Astrocyte (in vitro differentiated cells and primary cell): Measurements from ENCODE around the gene C3orf85. TPM values are rescaled to one million over a fixed set of nuclear protein-coding genes. Genes with fewer than 3 reads are reported as not detected.

Source experiments
- DNase-seq: peaks from one replicate; pipeline ENCODE4 v3.0.0-alpha.2; 2010; ENCODE audit warnings: low read depth
- FAIRE-seq: peaks from 2 replicates; lab custom pipeline; 2011; peaks lifted over from hg19 to GRCh38; lab: Jason Lieb, UNC
- H2AFZ ChIP-seq: 2 replicates; pipeline ENCODE4 v1.6.0; 2012; ENCODE audit warnings: low read depth, low read length, inconsistent platforms
- H3K27ac ChIP-seq: 2 replicates; pipeline ENCODE4 v1.5.1; 2011; ENCODE audit warnings: low read depth, low read length, inconsistent platforms
- H3K27me3 ChIP-seq: 2 replicates; pipeline ENCODE4 v1.6.0; 2011; ENCODE audit warnings: low read length, inconsistent platforms; ENCODE audit not compliant: insufficient read depth
- H3K36me3 ChIP-seq: 2 replicates; pipeline ENCODE4 v1.5.1; 2011; ENCODE audit warnings: low read length, inconsistent platforms; ENCODE audit not compliant: insufficient read depth
- H3K4me1 ChIP-seq: 2 replicates; pipeline ENCODE4 v1.5.1; 2011; ENCODE audit warnings: low read length, inconsistent platforms; ENCODE audit not compliant: insufficient read depth
- H3K4me2 ChIP-seq: 2 replicates; pipeline ENCODE4 v1.6.0; 2012; ENCODE audit warnings: low read length, inconsistent platforms
- H3K4me3 ChIP-seq: 2 replicates; pipeline ENCODE4 v1.5.1; 2011; ENCODE audit warnings: low read depth, mild to moderate bottlenecking, low read length, inconsistent platforms; ENCODE audit not compliant: insufficient read depth
- H3K79me2 ChIP-seq: 2 replicates; pipeline ENCODE4 v1.6.0; 2012; ENCODE audit warnings: mild to moderate bottlenecking, low read length, inconsistent platforms; ENCODE audit not compliant: insufficient read depth
- H3K9ac ChIP-seq: 2 replicates; pipeline ENCODE4 v1.6.0; 2012; ENCODE audit warnings: mild to moderate bottlenecking, low read length, inconsistent platforms
- H3K9me3 ChIP-seq: 2 replicates; pipeline ENCODE4 v1.5.1; 2012; ENCODE audit warnings: low read depth, mild to moderate bottlenecking, low read length, inconsistent platforms; ENCODE audit not compliant: insufficient read depth
- H4K20me1 ChIP-seq: 2 replicates; pipeline ENCODE4 v1.6.0; 2012; ENCODE audit warnings: low read length, inconsistent platforms; ENCODE audit not compliant: insufficient read depth
- H3K27ac Mint-ChIP-seq: one replicate; pipeline ENCODE4 v1.8.0; 2021; ENCODE audit warnings: mild to moderate bottlenecking, mixed read lengths; ENCODE audit not compliant: unreplicated experiment
- H3K27me3 Mint-ChIP-seq: one replicate; pipeline ENCODE4 v1.8.0; 2021; ENCODE audit warnings: low read depth, mixed read lengths; ENCODE audit not compliant: unreplicated experiment
- H3K36me3 Mint-ChIP-seq: one replicate; pipeline ENCODE4 v1.8.0; 2021; ENCODE audit warnings: low read depth, mixed read lengths; ENCODE audit not compliant: unreplicated experiment
- H3K4me1 Mint-ChIP-seq: one replicate; pipeline ENCODE4 v1.8.0; 2021; ENCODE audit warnings: low read depth, mixed read lengths; ENCODE audit not compliant: unreplicated experiment
- H3K4me3 Mint-ChIP-seq: one replicate; pipeline ENCODE4 v1.8.0; 2021; ENCODE audit warnings: mild to moderate bottlenecking, moderate library complexity, mixed read lengths; ENCODE audit not compliant: unreplicated experiment
- H3K9me3 Mint-ChIP-seq: one replicate; pipeline ENCODE4 v1.8.0; 2021; ENCODE audit warnings: mild to moderate bottlenecking, mixed read lengths; ENCODE audit not compliant: unreplicated experiment
- CTCF ChIP-seq: IDR thresholded peaks from 2 replicates; pipeline ENCODE4 v1.5.1; 2011; ENCODE audit warnings: low read depth, mild to moderate bottlenecking, inconsistent platforms, low read length, moderate library complexity; ENCODE audit not compliant: insufficient read depth
- EZH2 ChIP-seq: IDR thresholded peaks from 2 replicates; pipeline ENCODE4 v1.6.1; 2012; ENCODE audit warnings: mild to moderate bottlenecking, low read length, inconsistent platforms; ENCODE audit not compliant: insufficient read depth
- total RNA-seq: library from RNA; stranded (reverse); gene quantifications from 2 replicates; pipeline ENCODE4 v1.2.1, GENCODE V29; 2021

The C3orf85 gene
- total RNA-seq, 1 donor from 2014 or later = not detected

- H3K27me3 Mint-ChIP-seq = no peaks in the 10 kb centered on the region
- Histone ChIP-seq H3K9ac (no peak overlapping the region), H2AFZ (no peak overlapping the region), H3K36me3 (no peaks in the 10 kb centered on the region), H3K27me3 (no peaks in the 10 kb centered on the region), H3K4me1 (no peaks in the 10 kb centered on the region), H3K4me3 (no peak overlapping the region), H3K27ac (no peak overlapping the region), H3K9me3 (no peaks in the 10 kb centered on the region), H4K20me1 (no peaks in the 10 kb centered on the region), H3K4me2 (no peak overlapping the region), H3K79me2 (no peaks in the 10 kb centered on the region)
- no peak overlapping the region for H3K4me3 Mint-ChIP-seq
- H3K27ac Mint-ChIP-seq = no peak overlapping the region
- FAIRE-seq = no peak
- no peaks in the 10 kb centered on the region for H3K9me3 Mint-ChIP-seq
- TF ChIP-seq EZH2 (no peak), CTCF (no peak)
- no peaks in the 10 kb centered on the region for H3K36me3 Mint-ChIP-seq
- peaks cover 9% of the 10 kb centered on the region for H3K4me1 Mint-ChIP-seq
- DNase-seq = no peak
Measured at GRCh38 chr3:109171479-109171878, 35.0 kb downstream of the C3orf85 start.

- no peaks in the 10 kb centered on the region for H3K36me3 ChIP-seq
- no peaks in the 10 kb centered on the region for H3K9me3 Mint-ChIP-seq
- H2AFZ ChIP-seq = no peak overlapping the region
- H3K4me1 Mint-ChIP-seq = peaks cover 17% of the 10 kb centered on the region
- H3K4me3 ChIP-seq = no peak overlapping the region
- H3K27me3 ChIP-seq = no peaks in the 10 kb centered on the region
- H3K4me1 ChIP-seq = no peaks in the 10 kb centered on the region
- FAIRE-seq (no peak), DNase-seq (peak; percentile 19)
- no peaks in the 10 kb centered on the region for H3K36me3 Mint-ChIP-seq
- no peak overlapping the region for H3K9ac ChIP-seq
- no peaks in the 10 kb centered on the region for H4K20me1 ChIP-seq
- no peak overlapping the region for H3K27ac ChIP-seq
- no peak overlapping the region for H3K27ac Mint-ChIP-seq
- H3K4me3 Mint-ChIP-seq = no peak overlapping the region
- TF ChIP-seq CTCF = no peak
- no peak for TF ChIP-seq EZH2
- no peaks in the 10 kb centered on the region for H3K9me3 ChIP-seq
- H3K27me3 Mint-ChIP-seq = no peaks in the 10 kb centered on the region
- H3K79me2 ChIP-seq = no peaks in the 10 kb centered on the region
- no peak overlapping the region for H3K4me2 ChIP-seq
Measured at GRCh38 chr3:109175411-109175810, 38.9 kb downstream of the C3orf85 start.

GRCh38 chr3:109176726-109177125, 40.2 kb downstream of the C3orf85 start:
- Mint-ChIP-seq H3K4me1 (peaks cover 17% of the 10 kb centered on the region), H3K27ac (no peak overlapping the region), H3K27me3 (no peaks in the 10 kb centered on the region), H3K36me3 (no peaks in the 10 kb centered on the region), H3K4me3 (no peak overlapping the region), H3K9me3 (no peaks in the 10 kb centered on the region)
- Histone ChIP-seq H2AFZ (no peak overlapping the region), H3K9ac (no peak overlapping the region), H4K20me1 (no peaks in the 10 kb centered on the region), H3K4me1 (no peaks in the 10 kb centered on the region), H3K36me3 (no peaks in the 10 kb centered on the region), H3K9me3 (no peaks in the 10 kb centered on the region), H3K4me3 (no peak overlapping the region), H3K27me3 (no peaks in the 10 kb centered on the region), H3K4me2 (no peak overlapping the region), H3K79me2 (no peaks in the 10 kb centered on the region), H3K27ac (no peak overlapping the region)
- FAIRE-seq = no peak
- TF ChIP-seq CTCF = no peak
- no peak for TF ChIP-seq EZH2
- no peak for DNase-seq
